Measurements from ENCODE around the gene MXD4. TPM values are rescaled to one million over a fixed set of nuclear protein-coding genes. Genes with fewer than 3 reads are reported as not detected.

Gene MXD4
- polyA plus RNA-seq, 1 of the 3 experiments (the other 2 are of a cell fraction), result 38.6 TPM

DNA sequence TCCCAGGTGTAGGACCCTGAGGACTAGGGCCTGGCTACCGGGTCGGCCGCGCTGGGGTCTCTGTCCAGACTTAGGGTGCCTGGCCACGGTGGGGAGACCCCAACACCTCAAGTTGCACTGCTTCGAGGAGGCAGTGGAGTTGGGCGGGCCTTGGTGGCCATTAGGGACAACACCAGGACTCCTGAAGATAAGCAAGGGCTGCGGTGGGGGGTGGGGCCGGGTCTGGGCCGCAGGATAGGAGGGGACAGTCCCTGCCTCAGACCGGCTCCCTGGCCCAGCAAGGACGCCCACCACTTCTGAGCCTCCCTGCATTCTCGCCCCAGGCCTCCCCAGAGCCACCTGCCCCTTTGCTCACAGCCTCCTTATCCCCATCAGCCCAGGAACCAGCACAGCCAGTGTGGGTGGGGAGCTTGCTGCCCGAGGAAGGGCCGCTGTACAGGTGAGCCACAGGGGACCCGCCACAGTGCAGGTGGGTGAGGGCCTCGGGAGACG, 5.5 kb upstream of the MXD4 start:
- peaks cover 0 to 50% of the 10 kb centered on the region in 2 experiments; a peak in 1 of 4 replicates for H3K4me1 ChIP-seq (ENCODE audit: control insufficient read depth in 1 of 2, insufficient read depth in 2 of 2, low read depth in 1 of 2, low read length in 1 of 2)
- H3K9ac ChIP-seq, result no peak overlapping the region
- no peak for TF ChIP-seq FOSL2 (IDR thresholded peaks at IDR 0.05; ENCODE audit: borderline replicate concordance, low read depth)
- H2AFZ ChIP-seq (ENCODE audit: low read depth), result no peak overlapping the region
- H3F3A ChIP-seq (replicated peaks; ENCODE audit: insufficient read depth), result no peaks in the 10 kb centered on the region
- no peaks in the 10 kb centered on the region for H3K9me3 ChIP-seq
- H3K9me2 ChIP-seq, result no peaks in the 10 kb centered on the region
- no peak overlapping the region for H3K4me2 ChIP-seq
- no peak overlapping the region for H3K4me3 ChIP-seq (ENCODE audit: low read depth in 2 of 2, low read length in 1 of 2)
- H3K79me2 ChIP-seq (ENCODE audit: insufficient read depth), result no peaks in the 10 kb centered on the region
- WGBS (ENCODE audit: low lambda C conversion rate), result 67% methylated on average over 7 of the region's 18 CpGs
- ChIA-PET POLR2A (no interaction called here), CTCF (interaction anchor here (0.9 to 1.0 kb wide), 2 partner anchors 25 to 169 kb away, joined by 3 to 5 read pairs; no protein-coding TSS in a partner anchor)
- H3K27ac ChIP-seq (ENCODE audit: low read depth in 2 of 2, low read length in 1 of 2), result no peak overlapping the region
- no peaks in the 10 kb centered on the region for H3K27me3 ChIP-seq (ENCODE audit: insufficient read depth)
- no peaks in the 10 kb centered on the region for H4K20me1 ChIP-seq (ENCODE audit: insufficient read depth)
- H3K36me3 ChIP-seq (replicated peaks in 1 of 2; ENCODE audit: control insufficient read depth in 1 of 2, insufficient read depth in 2 of 2, low read length in 1 of 2), result no peaks in the 10 kb centered on the region
- DNase-seq, result no peak

DNA sequence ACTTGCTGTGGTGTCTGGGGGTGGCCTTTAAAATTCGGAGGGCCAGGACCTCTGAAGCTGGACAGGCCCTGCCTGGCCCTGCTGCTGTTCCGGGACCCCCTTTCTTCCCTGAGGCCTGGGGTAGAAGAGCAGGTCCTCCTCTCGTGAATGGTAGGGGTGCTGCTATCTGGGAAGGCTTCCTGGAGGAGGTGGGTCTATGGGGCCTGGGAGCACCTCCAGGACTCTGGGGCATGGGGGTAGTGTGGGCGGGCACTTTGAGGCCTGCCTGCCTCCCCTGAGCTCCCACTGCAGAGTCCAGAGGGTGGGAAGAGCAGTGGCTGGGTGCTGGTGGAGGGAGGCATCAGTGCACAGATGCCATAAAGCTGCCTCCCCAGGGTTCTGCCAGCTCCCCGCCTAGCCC, 4.9 kb upstream of the MXD4 start:
- Histone ChIP-seq H4K20me1 (ENCODE audit: insufficient read depth) (no peaks in the 10 kb centered on the region), H3K4me3 (ENCODE audit: low read depth in 2 of 2, low read length in 1 of 2) (no peak overlapping the region), H3F3A (replicated peaks; ENCODE audit: insufficient read depth) (no peaks in the 10 kb centered on the region), H3K4me2 (no peak overlapping the region), H3K9me3 (no peaks in the 10 kb centered on the region), H3K79me2 (ENCODE audit: insufficient read depth) (no peaks in the 10 kb centered on the region), H2AFZ (ENCODE audit: low read depth) (no peak overlapping the region), H3K27me3 (ENCODE audit: insufficient read depth) (no peaks in the 10 kb centered on the region), H3K27ac (ENCODE audit: low read depth in 2 of 2, low read length in 1 of 2) (peak overlapping the region in 1 of 2 experiments; percentile 11; a peak in 1 of 4 replicates), H3K9me2 (no peaks in the 10 kb centered on the region), H3K4me1 (ENCODE audit: control insufficient read depth in 1 of 2, insufficient read depth in 2 of 2, low read depth in 1 of 2, low read length in 1 of 2) (peaks cover 0 to 50% of the 10 kb centered on the region in 2 experiments; a peak in 1 of 4 replicates), H3K36me3 (replicated peaks in 1 of 2; ENCODE audit: control insufficient read depth in 1 of 2, insufficient read depth in 2 of 2, low read length in 1 of 2) (no peaks in the 10 kb centered on the region), H3K9ac (no peak overlapping the region)
- no peak for DNase-seq
- ChIA-PET CTCF (interaction anchor here (1.0 kb wide), 1 partner anchor 26 kb away, joined by 3 read pairs; no protein-coding TSS in a partner anchor), POLR2A (no interaction called here)
- WGBS (ENCODE audit: low lambda C conversion rate), result 79% methylated on average over 2 of the region's 5 CpGs
- TF ChIP-seq RAD21 (IDR thresholded peaks at IDR 0.05; ENCODE audit: low read length), result no peak
- TF ChIP-seq FOXM1 (IDR thresholded peaks at IDR 0.05; ENCODE audit: low read depth), result no peak
- no peak for TF ChIP-seq JUND (IDR thresholded peaks at IDR 0.05)
- TF ChIP-seq GABPA (IDR thresholded peaks at IDR 0.05; ENCODE audit: low read depth), result no peak
- TF ChIP-seq, protein P1, sequence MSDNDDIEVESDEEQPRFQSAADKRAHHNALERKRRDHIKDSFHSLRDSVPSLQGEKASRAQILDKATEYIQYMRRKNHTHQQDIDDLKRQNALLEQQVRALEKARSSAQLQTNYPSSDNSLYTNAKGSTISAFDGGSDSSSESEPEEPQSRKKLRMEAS (IDR thresholded peaks at IDR 0.05; ENCODE audit: low read depth), result no peak
- TF ChIP-seq, protein P2, sequence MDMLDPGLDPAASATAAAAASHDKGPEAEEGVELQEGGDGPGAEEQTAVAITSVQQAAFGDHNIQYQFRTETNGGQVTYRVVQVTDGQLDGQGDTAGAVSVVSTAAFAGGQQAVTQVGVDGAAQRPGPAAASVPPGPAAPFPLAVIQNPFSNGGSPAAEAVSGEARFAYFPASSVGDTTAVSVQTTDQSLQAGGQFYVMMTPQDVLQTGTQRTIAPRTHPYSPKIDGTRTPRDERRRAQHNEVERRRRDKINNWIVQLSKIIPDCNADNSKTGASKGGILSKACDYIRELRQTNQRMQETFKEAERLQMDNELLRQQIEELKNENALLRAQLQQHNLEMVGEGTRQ (IDR thresholded peaks at IDR 0.05; ENCODE audit: borderline replicate concordance, low read depth, low read length), result no peak
- no peak for TF ChIP-seq SIN3A (IDR thresholded peaks at IDR 0.05; ENCODE audit: borderline replicate concordance, low read depth, low read length)
- no peak for TF ChIP-seq RCOR1 (IDR thresholded peaks at IDR 0.05; ENCODE audit: low read length)
- TF ChIP-seq, protein P3, sequence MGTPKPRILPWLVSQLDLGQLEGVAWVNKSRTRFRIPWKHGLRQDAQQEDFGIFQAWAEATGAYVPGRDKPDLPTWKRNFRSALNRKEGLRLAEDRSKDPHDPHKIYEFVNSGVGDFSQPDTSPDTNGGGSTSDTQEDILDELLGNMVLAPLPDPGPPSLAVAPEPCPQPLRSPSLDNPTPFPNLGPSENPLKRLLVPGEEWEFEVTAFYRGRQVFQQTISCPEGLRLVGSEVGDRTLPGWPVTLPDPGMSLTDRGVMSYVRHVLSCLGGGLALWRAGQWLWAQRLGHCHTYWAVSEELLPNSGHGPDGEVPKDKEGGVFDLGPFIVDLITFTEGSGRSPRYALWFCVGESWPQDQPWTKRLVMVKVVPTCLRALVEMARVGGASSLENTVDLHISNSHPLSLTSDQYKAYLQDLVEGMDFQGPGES (IDR thresholded peaks at IDR 0.05; ENCODE audit: low read depth, low read length), result no peak
- TF ChIP-seq TEAD4 (IDR thresholded peaks at IDR 0.05; ENCODE audit: borderline replicate concordance, insufficient read depth), result no peak
- TF ChIP-seq, protein P4, sequence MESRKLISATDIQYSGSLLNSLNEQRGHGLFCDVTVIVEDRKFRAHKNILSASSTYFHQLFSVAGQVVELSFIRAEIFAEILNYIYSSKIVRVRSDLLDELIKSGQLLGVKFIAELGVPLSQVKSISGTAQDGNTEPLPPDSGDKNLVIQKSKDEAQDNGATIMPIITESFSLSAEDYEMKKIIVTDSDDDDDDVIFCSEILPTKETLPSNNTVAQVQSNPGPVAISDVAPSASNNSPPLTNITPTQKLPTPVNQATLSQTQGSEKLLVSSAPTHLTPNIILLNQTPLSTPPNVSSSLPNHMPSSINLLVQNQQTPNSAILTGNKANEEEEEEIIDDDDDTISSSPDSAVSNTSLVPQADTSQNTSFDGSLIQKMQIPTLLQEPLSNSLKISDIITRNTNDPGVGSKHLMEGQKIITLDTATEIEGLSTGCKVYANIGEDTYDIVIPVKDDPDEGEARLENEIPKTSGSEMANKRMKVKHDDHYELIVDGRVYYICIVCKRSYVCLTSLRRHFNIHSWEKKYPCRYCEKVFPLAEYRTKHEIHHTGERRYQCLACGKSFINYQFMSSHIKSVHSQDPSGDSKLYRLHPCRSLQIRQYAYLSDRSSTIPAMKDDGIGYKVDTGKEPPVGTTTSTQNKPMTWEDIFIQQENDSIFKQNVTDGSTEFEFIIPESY (IDR thresholded peaks at IDR 0.05; ENCODE audit: borderline replicate concordance, low read depth), result no peak
- TF ChIP-seq, protein P5, sequence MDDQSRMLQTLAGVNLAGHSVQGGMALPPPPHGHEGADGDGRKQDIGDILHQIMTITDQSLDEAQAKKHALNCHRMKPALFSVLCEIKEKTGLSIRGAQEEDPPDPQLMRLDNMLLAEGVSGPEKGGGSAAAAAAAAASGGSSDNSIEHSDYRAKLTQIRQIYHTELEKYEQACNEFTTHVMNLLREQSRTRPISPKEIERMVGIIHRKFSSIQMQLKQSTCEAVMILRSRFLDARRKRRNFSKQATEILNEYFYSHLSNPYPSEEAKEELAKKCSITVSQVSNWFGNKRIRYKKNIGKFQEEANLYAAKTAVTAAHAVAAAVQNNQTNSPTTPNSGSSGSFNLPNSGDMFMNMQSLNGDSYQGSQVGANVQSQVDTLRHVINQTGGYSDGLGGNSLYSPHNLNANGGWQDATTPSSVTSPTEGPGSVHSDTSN (IDR thresholded peaks at IDR 0.05), result no peak
- TF ChIP-seq, protein P6, sequence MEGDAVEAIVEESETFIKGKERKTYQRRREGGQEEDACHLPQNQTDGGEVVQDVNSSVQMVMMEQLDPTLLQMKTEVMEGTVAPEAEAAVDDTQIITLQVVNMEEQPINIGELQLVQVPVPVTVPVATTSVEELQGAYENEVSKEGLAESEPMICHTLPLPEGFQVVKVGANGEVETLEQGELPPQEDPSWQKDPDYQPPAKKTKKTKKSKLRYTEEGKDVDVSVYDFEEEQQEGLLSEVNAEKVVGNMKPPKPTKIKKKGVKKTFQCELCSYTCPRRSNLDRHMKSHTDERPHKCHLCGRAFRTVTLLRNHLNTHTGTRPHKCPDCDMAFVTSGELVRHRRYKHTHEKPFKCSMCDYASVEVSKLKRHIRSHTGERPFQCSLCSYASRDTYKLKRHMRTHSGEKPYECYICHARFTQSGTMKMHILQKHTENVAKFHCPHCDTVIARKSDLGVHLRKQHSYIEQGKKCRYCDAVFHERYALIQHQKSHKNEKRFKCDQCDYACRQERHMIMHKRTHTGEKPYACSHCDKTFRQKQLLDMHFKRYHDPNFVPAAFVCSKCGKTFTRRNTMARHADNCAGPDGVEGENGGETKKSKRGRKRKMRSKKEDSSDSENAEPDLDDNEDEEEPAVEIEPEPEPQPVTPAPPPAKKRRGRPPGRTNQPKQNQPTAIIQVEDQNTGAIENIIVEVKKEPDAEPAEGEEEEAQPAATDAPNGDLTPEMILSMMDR (IDR thresholded peaks at IDR 0.05), result no peak
- no peak for TF ChIP-seq MEF2A (IDR thresholded peaks at IDR 0.05; ENCODE audit: borderline replicate concordance, low read depth)

Measured in SK-N-SH (cell line).